B cell (primary cell): ENCODE measurements around the gene MAP6. TPM values are rescaled to one million over a fixed set of nuclear protein-coding genes. Genes with fewer than 3 reads are reported as not detected.

Experiments
- ATAC-seq: fragments of 200-7000 bp; cut with Tn5 transposase; one replicate; pipeline ENCODE4 v1.10.0; 2021; ENCODE audit warnings: low read depth, mild to moderate bottlenecking, moderate number of reproducible peaks, moderate library complexity
- CTCF ChIA-PET: fragments of 350-600 bp; sonication (Branson Sonifier 250); formaldehyde crosslinking; loops from one replicate; lab custom pipeline; 2021; ENCODE audit warnings: antibody characterized with exemption, inconsistent platforms; lab: Charles Lee
- POLR2A ChIA-PET: fragments of 350-600 bp; sonication (Branson Sonifier 250); formaldehyde crosslinking; loops from one replicate; lab custom pipeline; 2021; ENCODE audit warnings: antibody characterized with exemption; lab: Charles Lee
- DNase-seq: peaks from one replicate; pipeline ENCODE4 v3.0.0; 2013
- H2AFZ ChIP-seq: 2 replicates; pipeline ENCODE4 v1.6.1; 2012; ENCODE audit warnings: mild to moderate bottlenecking, low read depth, low read length; ENCODE audit not compliant: insufficient read depth, poor library complexity, severe bottlenecking
- H3K27ac ChIP-seq, 2 donors: 1 replicate in 1 of 2; 2 replicates in 1 of 2; pipeline ENCODE4 v1.5.1; 2012 to 2013; ENCODE audit warnings: low read length in 2 of 2, mild to moderate bottlenecking in 2 of 2, moderate library complexity in 1 of 2
- H3K27me3 ChIP-seq, 4 experiments: fragments of 200-600 bp in 1 of 4; sonication (generic) in 1 of 4; replicated peaks in 1 of 4; 1 replicate in 2 of 4; 2 replicates in 2 of 4; pipeline versions ENCODE4 v1.6.1 to v1.7.0; 2013 to 2016; ENCODE audit warnings: low read length in 3 of 4, mild to moderate bottlenecking in 2 of 4, mixed read lengths in 1 of 4, moderate library complexity in 1 of 4; ENCODE audit not compliant: insufficient read depth in 4 of 4, control insufficient read depth in 3 of 4; ENCODE audit errors: control extremely low read depth in 1 of 4
- H3K36me3 ChIP-seq, 2 experiments: replicated peaks in 1 of 2; 1 replicate in 1 of 2; 2 replicates in 1 of 2; pipeline versions ENCODE4 v1.6.1 to v1.7.1; 2013; ENCODE audit warnings: low read length in 1 of 2; ENCODE audit not compliant: insufficient read depth in 2 of 2, control insufficient read depth in 1 of 2; ENCODE audit errors: control extremely low read depth in 1 of 2, extremely low read depth in 1 of 2
- H3K4me1 ChIP-seq, 2 donors: fragments of 200-600 bp in 1 of 2; sonication (generic) in 1 of 2; 1 replicate in 1 of 2; 2 replicates in 1 of 2; pipeline versions ENCODE4 v1.5.1 to v1.6.1; 2013 to 2017; ENCODE audit warnings: low read length in 2 of 2; ENCODE audit not compliant: control insufficient read depth in 2 of 2, insufficient read depth in 2 of 2
- H3K4me2 ChIP-seq: replicated peaks from 2 replicates; pipeline ENCODE3; 2012; ENCODE audit warnings: mild to moderate bottlenecking, low read depth, low read length; ENCODE audit not compliant: poor library complexity, severe bottlenecking
- H3K4me3 ChIP-seq, 5 experiments: fragments of 200-600 bp in 1 of 5; sonication (generic) in 1 of 5; 1 replicate in 3 of 5; 2 replicates in 2 of 5; pipeline versions ENCODE4 v1.5.1 to v1.7.0; 2011 to 2016; ENCODE audit warnings: low read length in 4 of 5, mild to moderate bottlenecking in 4 of 5, low read depth in 2 of 5, control low read depth in 1 of 5, moderate library complexity in 1 of 5; ENCODE audit not compliant: insufficient read depth in 1 of 5; ENCODE audit errors: control extremely low read depth in 1 of 5, extremely low read depth in 1 of 5
- H3K79me2 ChIP-seq: fragments of 200-600 bp; sonication (generic); one replicate; pipeline ENCODE4 v1.6.0; 2016; ENCODE audit warnings: low read length; ENCODE audit not compliant: control insufficient read depth, insufficient read depth
- H3K9ac ChIP-seq: fragments of 200-600 bp; sonication (generic); 2 replicates; pipeline ENCODE4 v1.6.1; 2017; ENCODE audit warnings: mild to moderate bottlenecking, low read length, moderate library complexity
- H3K9me3 ChIP-seq, 3 donors: one replicate each; pipeline versions ENCODE4 v1.6.1 to v1.7.1; 2013; ENCODE audit warnings: low read length in 2 of 3; ENCODE audit not compliant: control insufficient read depth in 2 of 3, insufficient read depth in 1 of 3; ENCODE audit errors: control extremely low read depth in 1 of 3
- H4K20me1 ChIP-seq: 2 replicates; pipeline ENCODE4 v1.6.0; 2012; ENCODE audit warnings: mild to moderate bottlenecking, low read length; ENCODE audit not compliant: insufficient read depth, control insufficient read depth, poor library complexity, severe bottlenecking
- H3K27ac Mint-ChIP-seq: one replicate; pipeline ENCODE4 v1.8.0; 2021; ENCODE audit warnings: mixed read lengths
- H3K27me3 Mint-ChIP-seq: one replicate; pipeline ENCODE4 v1.8.0; 2021; ENCODE audit warnings: mixed read lengths
- H3K4me1 Mint-ChIP-seq: one replicate; pipeline ENCODE4 v1.8.0; 2021; ENCODE audit warnings: mixed read lengths
- H3K4me3 Mint-ChIP-seq: one replicate; pipeline ENCODE4 v1.8.0; 2021; ENCODE audit warnings: mixed read lengths
- H3K9me3 Mint-ChIP-seq: one replicate; pipeline ENCODE4 v1.8.0; 2022; ENCODE audit warnings: mixed read lengths; ENCODE audit not compliant: insufficient read depth
- EZH2 ChIP-seq: IDR thresholded peaks from 2 replicates; pipeline ENCODE4 v1.6.1; 2012; ENCODE audit warnings: borderline replicate concordance, low read depth, mild to moderate bottlenecking, moderate library complexity, low read length; ENCODE audit not compliant: insufficient read depth, poor library complexity, severe bottlenecking
- WGBS: methylation state at CpG from one replicate; pipeline ENCODE4 v1.1.5; 2013; ENCODE audit warnings: missing lambda C conversion rate; ENCODE audit not compliant: insufficient coverage; 5-methylcytosine and 5-hydroxymethylcytosine counted together
- intact Hi-C: fragments of 100-400 bp; cut with micrococcal nuclease; formaldehyde crosslinking; loops from one replicate; pipeline ENCODE4 v1.10.0; 2022
- polyA plus RNA-seq: library from polyadenylated mRNA; depleted of rRNA; stranded (reverse); fragments of >200 nt; gene quantifications from 2 replicates; pipeline ENCODE4 v1.2.3, GENCODE V29; 2012
- total RNA-seq, 2 donors: library from RNA; stranded (reverse); fragments of 120-200 nt in 1 of 2; gene quantifications; 1 replicate in 1 of 2; 2 replicates in 1 of 2; pipeline versions ENCODE4 v1.2.3 to v1.2.4, GENCODE V29; 2013 to 2022
- TF ChIP-seq, protein P1 (sequence below): fragments of 200-600 bp; IDR thresholded peaks from one replicate; pipeline ENCODE4 v1.8.0; 2022; ENCODE audit warnings: antibody characterized with exemption, mild to moderate bottlenecking

The MAP6 gene
- total and polyA plus RNA-seq, 2 donors (not counting 1 experiment from before 2014, with no cell fraction given): 0.54 to 0.57 TPM

DNA sequence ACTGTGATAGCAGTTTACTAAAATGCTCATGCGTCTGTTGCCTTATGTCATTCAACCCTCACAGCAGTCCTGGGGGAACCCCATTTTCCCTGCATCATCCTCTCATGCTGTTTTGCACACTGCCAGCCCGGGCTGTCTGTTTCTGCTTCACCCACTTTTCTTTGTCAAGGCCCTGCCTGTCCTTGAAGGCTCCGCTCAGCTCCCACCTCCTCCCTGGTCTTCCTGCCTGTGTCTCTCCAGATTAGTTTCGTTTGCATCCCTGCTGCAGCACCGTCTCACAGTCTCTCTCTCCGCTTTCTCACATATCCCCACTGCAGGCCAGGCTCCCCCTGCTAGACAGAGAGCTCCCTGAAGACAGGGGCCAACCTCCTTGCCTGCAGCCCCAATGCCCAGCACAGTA is 76.9 kb downstream of the MAP6 start:
- H3K27me3 Mint-ChIP-seq: peaks cover 7% of the 10 kb centered on the region
- Histone ChIP-seq H3K36me3 (no peaks in the 10 kb centered on the region), H3K9ac (no peak overlapping the region), H3K4me1 (peaks cover 13 to 20% of the 10 kb centered on the region in 2 donors), H2AFZ (no peak overlapping the region), H4K20me1 (no peaks in the 10 kb centered on the region), H3K4me3 (no peak overlapping the region), H3K4me2 (no peak overlapping the region), H3K79me2 (no peaks in the 10 kb centered on the region), H3K27ac (no peak overlapping the region), H3K27me3 (no peaks in the 10 kb centered on the region), H3K9me3 (no peaks in the 10 kb centered on the region)
- WGBS: 93% methylated on average over 6 of the region's 6 CpGs
- H3K4me1 Mint-ChIP-seq: peaks cover 13% of the 10 kb centered on the region
- no peak for ATAC-seq
- ChIA-PET CTCF (no interaction called here), POLR2A (no interaction called here)
- no peaks in the 10 kb centered on the region for H3K9me3 Mint-ChIP-seq
- no peak overlapping the region for H3K4me3 Mint-ChIP-seq
- H3K27ac Mint-ChIP-seq: no peak overlapping the region
- intact Hi-C loops: no loop called here
- TF ChIP-seq, protein P1, sequence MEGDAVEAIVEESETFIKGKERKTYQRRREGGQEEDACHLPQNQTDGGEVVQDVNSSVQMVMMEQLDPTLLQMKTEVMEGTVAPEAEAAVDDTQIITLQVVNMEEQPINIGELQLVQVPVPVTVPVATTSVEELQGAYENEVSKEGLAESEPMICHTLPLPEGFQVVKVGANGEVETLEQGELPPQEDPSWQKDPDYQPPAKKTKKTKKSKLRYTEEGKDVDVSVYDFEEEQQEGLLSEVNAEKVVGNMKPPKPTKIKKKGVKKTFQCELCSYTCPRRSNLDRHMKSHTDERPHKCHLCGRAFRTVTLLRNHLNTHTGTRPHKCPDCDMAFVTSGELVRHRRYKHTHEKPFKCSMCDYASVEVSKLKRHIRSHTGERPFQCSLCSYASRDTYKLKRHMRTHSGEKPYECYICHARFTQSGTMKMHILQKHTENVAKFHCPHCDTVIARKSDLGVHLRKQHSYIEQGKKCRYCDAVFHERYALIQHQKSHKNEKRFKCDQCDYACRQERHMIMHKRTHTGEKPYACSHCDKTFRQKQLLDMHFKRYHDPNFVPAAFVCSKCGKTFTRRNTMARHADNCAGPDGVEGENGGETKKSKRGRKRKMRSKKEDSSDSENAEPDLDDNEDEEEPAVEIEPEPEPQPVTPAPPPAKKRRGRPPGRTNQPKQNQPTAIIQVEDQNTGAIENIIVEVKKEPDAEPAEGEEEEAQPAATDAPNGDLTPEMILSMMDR: no peak
- no peak for TF ChIP-seq EZH2
- DNase-seq: no peak

DNA sequence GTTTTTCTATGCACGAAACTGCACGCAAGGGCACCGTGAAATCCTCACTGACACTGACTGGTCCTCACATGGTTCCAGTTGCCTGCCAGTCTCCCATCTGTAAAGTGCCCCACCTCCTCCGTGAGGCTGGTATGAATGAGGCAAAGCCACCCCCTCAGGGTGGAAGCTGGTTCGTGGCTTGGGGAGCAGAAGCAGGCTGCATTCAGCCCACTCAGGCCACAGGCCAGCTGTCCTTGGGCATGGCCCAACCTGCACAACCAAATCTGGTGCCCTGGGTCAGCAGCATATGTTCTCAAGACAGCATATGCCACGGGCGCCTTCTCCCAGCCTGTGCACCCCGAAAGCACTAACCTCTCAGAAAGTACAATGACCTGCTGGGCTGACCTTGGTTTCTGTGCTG is 77.5 kb downstream of the MAP6 start:
- Mint-ChIP-seq H3K4me1 (peaks cover 12% of the 10 kb centered on the region), H3K9me3 (no peaks in the 10 kb centered on the region), H3K27ac (no peak overlapping the region), H3K27me3 (peaks cover 7% of the 10 kb centered on the region), H3K4me3 (no peak overlapping the region)
- ChIA-PET POLR2A (no interaction called here), CTCF (interaction anchor here (0.7 kb wide), 1 partner anchor 182 kb away, joined by 6 read pairs; no protein-coding TSS in a partner anchor)
- H3K9ac ChIP-seq: no peak overlapping the region
- H3K27ac ChIP-seq: no peak overlapping the region
- peaks cover 13 to 18% of the 10 kb centered on the region in 2 donors for H3K4me1 ChIP-seq
- no peak for ATAC-seq
- 92% methylated on average over 8 of the region's 8 CpGs for WGBS
- H3K4me2 ChIP-seq: no peak overlapping the region
- no peaks in the 10 kb centered on the region for H3K27me3 ChIP-seq
- H3K4me3 ChIP-seq: no peak overlapping the region
- no peak for DNase-seq
- intact Hi-C loops: no loop called here
- TF ChIP-seq, protein P1: no peak
- TF ChIP-seq EZH2: no peak
- H3K36me3 ChIP-seq: no peaks in the 10 kb centered on the region
- H4K20me1 ChIP-seq: no peaks in the 10 kb centered on the region
- no peaks in the 10 kb centered on the region for H3K79me2 ChIP-seq
- H2AFZ ChIP-seq: no peak overlapping the region
- H3K9me3 ChIP-seq: no peaks in the 10 kb centered on the region
